GM12878 (cell line): Measurements from ENCODE around the gene ODR4. TPM values are rescaled to one million over a fixed set of nuclear protein-coding genes. Genes with fewer than 3 reads are reported as not detected.

Experiments
- ATAC-seq: fragments of 200-7000 bp; cut with Tn5 transposase; 3 replicates; pipeline ENCODE4 v1.9.1; 2020; ENCODE audit warnings: mild to moderate bottlenecking, moderate library complexity
- BruUV-seq: library from RNA; stranded (reverse); fragments of 400-500 nt; replicated peaks from 2 replicates; lab custom pipeline; 2021; lab: Mats Ljungman, UMichigan
- CTCF ChIA-PET: fragments of 300-600 bp; sonication (Branson Sonifier 250); formaldehyde crosslinking; extraction: SDS; loops from one replicate; lab custom pipeline; 2021; ENCODE audit warnings: inconsistent platforms; lab: Yijun Ruan, JAX
- POLR2A ChIA-PET: fragments of 350-600 bp; formaldehyde crosslinking; extraction: SDS; loops from one replicate; lab custom pipeline; 2021; ENCODE audit warnings: inconsistent platforms; lab: Charles Lee
- RAD21 ChIA-PET: fragments of 300-600 bp; sonication (Branson Sonifier 250); formaldehyde crosslinking; loops from one replicate; lab custom pipeline; 2023; ENCODE audit warnings: antibody characterized with exemption; ENCODE audit not compliant: unreplicated experiment; lab: Charles Lee
- SMC1A ChIA-PET: fragments of 300-600 bp; sonication (Branson Sonifier 250); formaldehyde crosslinking; loops from one replicate; lab custom pipeline; 2023; ENCODE audit not compliant: unreplicated experiment, uncharacterized antibody; lab: Charles Lee
- DNase-seq: peaks from one replicate; pipeline ENCODE4 v3.0.0-alpha.2; 2011; ENCODE audit warnings: low read depth, low spot score
- FAIRE-seq: peaks from 3 replicates; lab custom pipeline; 2011; peaks lifted over from hg19 to GRCh38; lab: Jason Lieb, UNC
- H2AFZ ChIP-seq: 2 replicates; pipeline ENCODE4 v1.6.0; 2011; ENCODE audit warnings: low read depth, low read length, control low read depth; ENCODE audit not compliant: control insufficient read depth
- H3K27ac ChIP-seq: 2 replicates; pipeline ENCODE4 v1.5.1; 2011; ENCODE audit warnings: control low read depth; ENCODE audit not compliant: control insufficient read depth, insufficient read depth
- H3K27me3 ChIP-seq, 2 experiments: replicated peaks in 1 of 2; 2 replicates each; pipeline versions ENCODE4 v1.6.0 to v1.6.1; 2011; ENCODE audit warnings: low read length in 1 of 2; ENCODE audit not compliant: control insufficient read depth in 2 of 2, insufficient read depth in 2 of 2
- H3K36me3 ChIP-seq, 2 experiments: 2 replicates each; pipeline ENCODE4 v1.5.1; 2011; ENCODE audit warnings: low read length in 1 of 2; ENCODE audit not compliant: control insufficient read depth in 2 of 2, insufficient read depth in 2 of 2
- H3K4me1 ChIP-seq: 2 replicates; pipeline ENCODE4 v1.6.1; 2011; ENCODE audit warnings: mild to moderate bottlenecking, low read length, moderate library complexity, mixed read lengths; ENCODE audit not compliant: control insufficient read depth, insufficient read depth
- H3K4me2 ChIP-seq: 2 replicates; pipeline ENCODE4 v1.6.0; 2011; ENCODE audit warnings: control low read depth; ENCODE audit not compliant: control insufficient read depth, insufficient read depth
- H3K4me3 ChIP-seq: fragments of 200-600 bp; sonication (generic); 2 replicates; pipeline ENCODE4 v1.5.1; 2016
- H3K79me2 ChIP-seq: 2 replicates; pipeline ENCODE4 v1.6.0; 2011; ENCODE audit warnings: low read length; ENCODE audit not compliant: control insufficient read depth, insufficient read depth
- H3K9ac ChIP-seq: 2 replicates; pipeline ENCODE4 v1.8.0; 2011; ENCODE audit warnings: low read length, control low read depth, mixed read lengths; ENCODE audit not compliant: control insufficient read depth, insufficient read depth
- H3K9me3 ChIP-seq: replicated peaks from 3 replicates; pipeline ENCODE4 v1.5.1; 2011; ENCODE audit warnings: mild to moderate bottlenecking, low read length; ENCODE audit not compliant: control insufficient read depth, insufficient read depth
- H4K20me1 ChIP-seq: 2 replicates; pipeline ENCODE4 v1.6.0; 2011; ENCODE audit not compliant: control insufficient read depth, insufficient read depth
- ASH2L ChIP-seq: fragments of 300-600, 200-600 bp; sonication (generic); IDR thresholded peaks from 2 replicates; pipeline ENCODE4 v1.6.1; 2017; ENCODE audit warnings: low read depth, mild to moderate bottlenecking, borderline replicate concordance
- BACH1 ChIP-seq: fragments of 450-650 bp; IDR thresholded peaks from 2 replicates; pipeline ENCODE4 v1.6.1; 2017; ENCODE audit warnings: mild to moderate bottlenecking, borderline replicate concordance
- ELK1 ChIP-seq: IDR thresholded peaks from 2 replicates; pipeline ENCODE4 v1.6.1; 2012; ENCODE audit warnings: low read depth, low read length, improper control_type of control experiment
- HDAC2 ChIP-seq: fragments of 200-600 bp; sonication (generic); IDR thresholded peaks from 2 replicates; pipeline ENCODE4 v1.6.1; 2017
- NR2C1 ChIP-seq: fragments of 450-650 bp; IDR thresholded peaks from 2 replicates; pipeline ENCODE4 v1.6.1; 2017; ENCODE audit warnings: antibody characterized with exemption, mild to moderate bottlenecking, moderate library complexity
- PAX5 ChIP-seq: IDR thresholded peaks from 2 replicates; pipeline ENCODE4 v1.6.1; 2011; ENCODE audit warnings: low read depth, low read length, borderline replicate concordance
- PAX8 ChIP-seq: fragments of 450-650 bp; IDR thresholded peaks from 2 replicates; pipeline ENCODE4 v1.6.1; 2017; ENCODE audit warnings: mild to moderate bottlenecking, moderate library complexity
- RBBP5 ChIP-seq: fragments of 200-600 bp; sonication (generic); conservative IDR thresholded peaks from 2 replicates; pipeline ENCODE4 v1.6.1; 2016
- SMAD1 ChIP-seq: fragments of 450-650 bp; IDR thresholded peaks from 2 replicates; pipeline ENCODE4 v1.6.1; 2018; ENCODE audit warnings: mild to moderate bottlenecking, low read depth; ENCODE audit not compliant: partially characterized antibody
- SREBF2 ChIP-seq: IDR thresholded peaks from 2 replicates; pipeline ENCODE4 v1.6.1; 2012; ENCODE audit warnings: mild to moderate bottlenecking, low read length
- USF1 ChIP-seq: IDR thresholded peaks from 2 replicates; pipeline ENCODE4 v1.6.1; 2011; ENCODE audit warnings: borderline replicate concordance, low read depth, mild to moderate bottlenecking, moderate library complexity, mixed read lengths, low read length; ENCODE audit not compliant: insufficient read depth; ENCODE audit errors: extremely low read length
- ZNF592 ChIP-seq: fragments of 450-650 bp; IDR thresholded peaks from 2 replicates; pipeline ENCODE4 v1.6.1; 2017; ENCODE audit warnings: mild to moderate bottlenecking, moderate library complexity
- WGBS: methylation state at CpG from one replicate; pipeline ENCODE4 v1.1.6; 2016; ENCODE audit warnings: low lambda C conversion rate; ENCODE audit not compliant: insufficient replicate concordance, insufficient coverage; ENCODE audit errors: missing lambda C conversion rate; 5-methylcytosine and 5-hydroxymethylcytosine counted together
- in situ Hi-C: fragments of 300-500 bp; cut with MboI; formaldehyde crosslinking; loops from 9 replicates; pipeline ENCODE4 v1.14.3; 2018; ENCODE audit warnings: mixed read lengths
- intact Hi-C: fragments of 100-400 bp; cut with micrococcal nuclease; formaldehyde crosslinking; loops from one replicate; pipeline ENCODE4 v1.14.2; 2022; ENCODE audit not compliant: unreplicated experiment
- polyA plus RNA-seq, 11 experiments: library from polyadenylated mRNA; depleted of rRNA in 4 of 11; unstranded in 6 of 11; stranded (reverse) in 5 of 11; fragments of >200 nt; fragmentation: Nextera tagmentation in 4 of 11; fragmentation: Illumina TruSeq in 1 of 11; extraction: Ambion mirVana in 4 of 11; extraction: Trizol in 1 of 11; gene quantifications; 1 replicate in 1 of 11; 2 replicates in 10 of 11; pipeline versions ENCODE4 v1.2.1 to v1.2.3, GENCODE V29; 2011 to 2016; ENCODE audit warnings: inconsistent platforms in 2 of 11, missing spikeins in 2 of 11, low read depth in 1 of 11
- total RNA-seq, 4 experiments: library from RNA; depleted of rRNA in 3 of 4; stranded (reverse); fragments of >200 nt in 3 of 4; fragmentation: Illumina TruSeq in 1 of 4; extraction: Trizol in 1 of 4; gene quantifications; 2 replicates each; pipeline versions ENCODE4 v1.2.1 to v1.2.3, GENCODE V29; 2013 to 2021

The ODR4 gene
- total and polyA plus RNA-seq, 10 of the 15 experiments (the other 5 are each of a cell fraction or from before 2014, with no cell fraction given), result 10.4 to 19.4 (median 13.3) TPM

- no peak for ATAC-seq
- Histone ChIP-seq H3K36me3 (peaks cover 0 to 5% of the 10 kb centered on the region in 2 experiments; a peak in 1 of 4 replicates), H3K9ac (no peak overlapping the region), H4K20me1 (no peaks in the 10 kb centered on the region), H3K4me3 (no peak overlapping the region), H3K4me2 (no peak overlapping the region), H3K27me3 (no peaks in the 10 kb centered on the region), H3K4me1 (no peaks in the 10 kb centered on the region), H3K27ac (no peak overlapping the region), H3K9me3 (no peaks in the 10 kb centered on the region), H2AFZ (no peak overlapping the region), H3K79me2 (no peaks in the 10 kb centered on the region)
- no peak for TF ChIP-seq NR2C1
- no peak for TF ChIP-seq PAX8
- TF ChIP-seq ELK1, result no peak
- no peak for TF ChIP-seq SREBF2
- no peak for TF ChIP-seq SMAD1
- no peak for TF ChIP-seq USF1
- no peak for TF ChIP-seq HDAC2
- TF ChIP-seq RBBP5, result no peak
- no peak for TF ChIP-seq PAX5
- TF ChIP-seq ASH2L, result no peak
- no peak for TF ChIP-seq ZNF592
- no peak for TF ChIP-seq BACH1
- POLR2A ChIA-PET, result no interaction called here
- no peak for FAIRE-seq
- SMC1A ChIA-PET, result no interaction called here
- intact Hi-C loops, result no loop called here
- BruUV-seq, result no TSS peak
- DNase-seq, result no peak
- RAD21 ChIA-PET, result no interaction called here
- CTCF ChIA-PET, result no interaction called here
- in situ Hi-C loops, result no loop called here
- WGBS, result 84% methylated on average over 1 of the region's 1 CpG
These were observed 59.7 kb downstream of the ODR4 start for GRCh38 chr1:186435336-186435735.
